Natural killer cell (primary cell): ENCODE results near the gene FUOM. TPM values are rescaled to one million over a fixed set of nuclear protein-coding genes. Genes with fewer than 3 reads are reported as not detected.

Source experiments
- ATAC-seq, 3 donors: fragments of 150-1000 bp in 2 of 3; fragments of 200-7000 bp in 1 of 3; cut with Tn5 transposase; 1 replicate in 1 of 3; 2 replicates in 2 of 3; pipeline ENCODE4 v1.10.0; 2021; ENCODE audit warnings: mild to moderate bottlenecking in 2 of 3, moderate library complexity in 2 of 3
- DNase-seq, 2 donors: peaks; one replicate each; pipeline versions ENCODE4 v3.0.0 to v3.0.0-alpha.2; 2013 to 2021; ENCODE audit warnings: mixed read lengths in 1 of 2
- H3K27ac ChIP-seq: one replicate; pipeline ENCODE4 v1.5.1; 2013; ENCODE audit warnings: mild to moderate bottlenecking, low read length
- H3K27me3 ChIP-seq: one replicate; pipeline ENCODE4 v1.6.1; 2013; ENCODE audit warnings: low read length; ENCODE audit not compliant: control insufficient read depth, insufficient read depth
- H3K36me3 ChIP-seq: one replicate; pipeline ENCODE4 v1.6.1; 2013; ENCODE audit warnings: low read length; ENCODE audit not compliant: control insufficient read depth, insufficient read depth
- H3K4me1 ChIP-seq: one replicate; pipeline ENCODE4 v1.6.1; 2013; ENCODE audit warnings: low read length; ENCODE audit not compliant: control insufficient read depth, insufficient read depth
- H3K4me3 ChIP-seq: one replicate; pipeline ENCODE4 v1.5.1; 2013; ENCODE audit warnings: low read length
- H3K9me3 ChIP-seq: one replicate; pipeline ENCODE4 v1.6.1; 2013; ENCODE audit warnings: low read length; ENCODE audit not compliant: control insufficient read depth, insufficient read depth
- H3K27ac Mint-ChIP-seq, 2 donors: one replicate each; pipeline ENCODE4 v1.8.0; 2022; ENCODE audit warnings: mild to moderate bottlenecking in 2 of 2, mixed read lengths in 2 of 2, moderate library complexity in 1 of 2
- H3K27me3 Mint-ChIP-seq, 2 donors: one replicate each; pipeline ENCODE4 v1.8.0; 2022; ENCODE audit warnings: low read depth in 2 of 2, mixed read lengths in 2 of 2
- H3K36me3 Mint-ChIP-seq: one replicate; pipeline ENCODE4 v1.8.0; 2022; ENCODE audit warnings: mixed read lengths
- H3K4me1 Mint-ChIP-seq, 2 donors: one replicate each; pipeline ENCODE4 v1.8.0; 2022; ENCODE audit warnings: mixed read lengths in 2 of 2
- H3K4me3 Mint-ChIP-seq: one replicate; pipeline ENCODE4 v1.8.0; 2022; ENCODE audit warnings: mild to moderate bottlenecking, moderate library complexity, mixed read lengths
- H3K9me3 Mint-ChIP-seq, 2 donors: one replicate each; pipeline ENCODE4 v1.8.0; 2022; ENCODE audit warnings: mixed read lengths in 2 of 2
- WGBS: methylation state at CpG from one replicate; pipeline ENCODE4 v1.1.7; 2013; ENCODE audit warnings: missing lambda C conversion rate; ENCODE audit not compliant: insufficient coverage; 5-methylcytosine and 5-hydroxymethylcytosine counted together
- intact Hi-C: fragments of 100-400 bp; cut with micrococcal nuclease; formaldehyde crosslinking; loops from one replicate; pipeline ENCODE4 v1.14.2; 2022
- total RNA-seq, 4 donors: library from RNA; stranded (reverse); fragments of 120-200 nt in 1 of 4; gene quantifications; one replicate each; pipeline versions ENCODE4 v1.2.3 to v1.2.4, GENCODE V29; 2013 to 2022
- TF ChIP-seq, protein P1 (sequence below): fragments of 200-600 bp; IDR thresholded peaks from one replicate; pipeline ENCODE4 v1.8.0; 2022; ENCODE audit warnings: antibody characterized with exemption

FUOM gene
- total RNA-seq, 3 donors from 2014 or later (not counting 1 experiment from before 2014, with no cell fraction given), result 7.6 to 9.5 (median 7.9) TPM

DNA sequence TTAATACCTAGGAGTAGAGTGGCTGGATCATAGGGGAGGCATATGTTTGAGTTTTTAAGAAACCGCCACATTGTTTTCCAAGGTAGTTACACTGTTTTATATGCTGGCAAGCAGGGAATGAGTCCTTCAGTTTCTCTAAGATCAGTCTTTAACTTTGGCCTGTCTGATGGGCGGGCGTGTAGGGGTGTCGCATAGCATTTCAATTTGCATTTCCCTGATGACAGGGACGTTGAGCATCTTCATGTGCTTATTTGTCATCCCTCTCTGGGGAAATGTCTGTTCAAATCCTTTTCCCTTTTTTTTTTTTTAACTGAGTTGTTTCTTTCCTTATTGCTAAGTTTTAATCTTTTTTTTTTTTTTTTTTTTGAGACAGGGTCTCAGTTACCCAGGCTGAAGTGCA is 46.0 kb upstream of the FUOM start:
- DNase-seq, result no peak
- WGBS, result 88% methylated on average over 5 of the region's 5 CpGs

DNA sequence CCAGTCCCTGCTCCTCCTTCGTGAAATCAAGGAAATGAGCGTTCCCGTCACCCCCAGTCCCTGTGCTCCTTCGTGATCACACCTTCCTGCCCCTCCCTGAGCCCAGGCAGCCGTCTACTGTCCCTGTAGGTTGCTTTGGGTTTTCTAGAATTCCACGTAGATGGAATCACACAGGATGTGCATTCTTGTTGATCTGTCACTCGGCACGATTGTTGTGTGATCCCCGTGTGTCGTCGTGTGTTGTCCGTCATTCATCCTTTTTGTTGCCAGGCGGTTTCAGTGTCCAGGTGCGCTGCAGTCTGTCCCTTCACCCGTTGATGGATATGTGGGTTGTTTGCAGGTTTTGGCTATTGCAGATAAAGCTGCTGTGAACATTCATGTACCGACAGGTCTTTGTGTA is 45.5 kb upstream of the FUOM start:
- no peak overlapping the region for H3K27ac ChIP-seq
- Mint-ChIP-seq H3K27me3 (no peaks in the 10 kb centered on the region), H3K27ac (peak overlapping the region in 1 of 2 donors; percentile 64), H3K4me1 (peaks cover 46 to 48% of the 10 kb centered on the region in 2 donors), H3K4me3 (no peak overlapping the region), H3K9me3 (no peaks in the 10 kb centered on the region), H3K36me3 (peaks cover 26% of the 10 kb centered on the region)
- peaks cover 21% of the 10 kb centered on the region for H3K4me1 ChIP-seq
- intact Hi-C loops, result no loop called here
- 91% methylated on average over 16 of the region's 16 CpGs for WGBS
- TF ChIP-seq, protein P1, sequence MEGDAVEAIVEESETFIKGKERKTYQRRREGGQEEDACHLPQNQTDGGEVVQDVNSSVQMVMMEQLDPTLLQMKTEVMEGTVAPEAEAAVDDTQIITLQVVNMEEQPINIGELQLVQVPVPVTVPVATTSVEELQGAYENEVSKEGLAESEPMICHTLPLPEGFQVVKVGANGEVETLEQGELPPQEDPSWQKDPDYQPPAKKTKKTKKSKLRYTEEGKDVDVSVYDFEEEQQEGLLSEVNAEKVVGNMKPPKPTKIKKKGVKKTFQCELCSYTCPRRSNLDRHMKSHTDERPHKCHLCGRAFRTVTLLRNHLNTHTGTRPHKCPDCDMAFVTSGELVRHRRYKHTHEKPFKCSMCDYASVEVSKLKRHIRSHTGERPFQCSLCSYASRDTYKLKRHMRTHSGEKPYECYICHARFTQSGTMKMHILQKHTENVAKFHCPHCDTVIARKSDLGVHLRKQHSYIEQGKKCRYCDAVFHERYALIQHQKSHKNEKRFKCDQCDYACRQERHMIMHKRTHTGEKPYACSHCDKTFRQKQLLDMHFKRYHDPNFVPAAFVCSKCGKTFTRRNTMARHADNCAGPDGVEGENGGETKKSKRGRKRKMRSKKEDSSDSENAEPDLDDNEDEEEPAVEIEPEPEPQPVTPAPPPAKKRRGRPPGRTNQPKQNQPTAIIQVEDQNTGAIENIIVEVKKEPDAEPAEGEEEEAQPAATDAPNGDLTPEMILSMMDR, result no peak
- ATAC-seq (no peak), DNase-seq (no peak)
- H3K36me3 ChIP-seq, result peaks cover 28% of the 10 kb centered on the region
- H3K4me3 ChIP-seq, result no peak overlapping the region
- H3K9me3 ChIP-seq, result no peaks in the 10 kb centered on the region
- H3K27me3 ChIP-seq, result no peaks in the 10 kb centered on the region

More for the DNA sequence above, 46.0 kb upstream of the FUOM start:
- intact Hi-C loops, result no loop called here
- H3K4me3 ChIP-seq, result no peak overlapping the region
- TF ChIP-seq, protein P1, result no peak
- H3K27ac Mint-ChIP-seq, result peak overlapping the region in 1 of 2 donors; percentile 64
- no peaks in the 10 kb centered on the region for H3K9me3 Mint-ChIP-seq
- peaks cover 26% of the 10 kb centered on the region for H3K36me3 Mint-ChIP-seq
- H3K27me3 ChIP-seq, result no peaks in the 10 kb centered on the region
- no peak overlapping the region for H3K27ac ChIP-seq
- H3K27me3 Mint-ChIP-seq, result no peaks in the 10 kb centered on the region
- ATAC-seq, result no peak
- H3K4me3 Mint-ChIP-seq, result no peak overlapping the region
- peaks cover 27% of the 10 kb centered on the region for H3K36me3 ChIP-seq
- H3K4me1 ChIP-seq, result peaks cover 21% of the 10 kb centered on the region
- no peaks in the 10 kb centered on the region for H3K9me3 ChIP-seq
- H3K4me1 Mint-ChIP-seq, result peaks cover 48 to 49% of the 10 kb centered on the region in 2 donors

DNA sequence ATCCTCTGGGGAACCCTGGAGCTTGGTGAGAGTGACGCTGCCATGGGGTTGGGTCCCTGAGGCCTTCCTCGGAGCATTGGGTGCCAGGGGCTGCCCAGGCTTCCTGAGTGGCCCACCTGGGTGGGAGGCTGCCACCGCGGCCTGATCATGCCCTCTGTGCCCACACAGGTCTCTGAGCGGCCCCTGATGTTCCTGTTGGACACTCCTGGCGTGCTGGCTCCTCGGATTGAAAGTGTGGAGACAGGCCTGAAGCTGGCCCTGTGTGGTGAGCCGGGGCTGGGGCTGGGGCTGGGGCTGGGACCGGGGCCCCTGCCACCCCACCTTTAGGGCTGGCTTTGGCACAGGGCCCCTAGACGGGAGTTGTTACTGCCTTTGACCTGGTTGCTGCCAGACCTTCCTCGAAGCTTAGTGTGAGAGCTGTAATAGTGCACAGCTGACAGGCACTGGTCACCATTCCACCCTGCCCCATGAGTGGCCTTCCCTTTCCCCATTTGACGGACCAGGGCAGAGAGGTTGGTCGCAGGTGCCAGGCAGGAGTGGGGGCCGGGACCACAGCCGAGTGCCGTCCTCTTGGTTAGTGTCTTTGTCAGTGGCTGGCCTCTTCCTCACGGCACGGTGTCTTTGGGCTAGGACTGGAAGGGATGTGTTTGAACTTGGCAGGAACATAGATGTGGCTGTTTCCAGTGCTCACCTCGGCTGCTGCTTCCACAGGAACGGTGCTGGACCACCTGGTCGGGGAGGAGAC is 44.3 kb upstream of the FUOM start:
- Mint-ChIP-seq H3K4me3 (no peak overlapping the region), H3K36me3 (peaks cover 17% of the 10 kb centered on the region), H3K4me1 (peaks cover 40 to 51% of the 10 kb centered on the region in 2 donors), H3K27me3 (no peaks in the 10 kb centered on the region), H3K27ac (peak overlapping the region; percentile 64 to 84), H3K9me3 (no peaks in the 10 kb centered on the region)
- Histone ChIP-seq H3K27me3 (no peaks in the 10 kb centered on the region), H3K27ac (no peak overlapping the region), H3K9me3 (no peaks in the 10 kb centered on the region), H3K4me3 (no peak overlapping the region), H3K4me1 (peaks cover 21% of the 10 kb centered on the region), H3K36me3 (peaks cover 28% of the 10 kb centered on the region)
- intact Hi-C loops, result no loop called here
- ATAC-seq (no peak), DNase-seq (no peak)
- TF ChIP-seq, protein P1, result no peak
- 96% methylated on average over 21 of the region's 21 CpGs for WGBS
